IPS-18a (cell line): ENCODE results near the gene TNNT2.

ENCODE experiments used
- H3K27ac ChIP-seq: one replicate; pipeline ENCODE4 v1.5.1; 2013; ENCODE audit warnings: low read length
- H3K27me3 ChIP-seq: one replicate; pipeline ENCODE4 v1.6.1; 2013; ENCODE audit warnings: mild to moderate bottlenecking, low read length; ENCODE audit not compliant: control insufficient read depth, insufficient read depth
- H3K36me3 ChIP-seq: one replicate; pipeline ENCODE4 v1.6.1; 2013; ENCODE audit warnings: low read depth, low read length; ENCODE audit not compliant: control insufficient read depth
- H3K4me1 ChIP-seq: one replicate; pipeline ENCODE4 v1.6.1; 2013; ENCODE audit warnings: low read depth, low read length; ENCODE audit not compliant: control insufficient read depth
- H3K4me3 ChIP-seq: one replicate; pipeline ENCODE4 v1.5.1; 2013; ENCODE audit warnings: low read length
- H3K9ac ChIP-seq: one replicate; pipeline ENCODE4 v1.6.1; 2013; ENCODE audit warnings: mild to moderate bottlenecking, low read length, moderate library complexity
- H3K9me3 ChIP-seq: one replicate; pipeline ENCODE4 v1.6.1; 2013; ENCODE audit warnings: low read depth, low read length; ENCODE audit not compliant: control insufficient read depth

Gene TNNT2

GRCh38 chr1:201360486-201360885, 17.0 kb downstream of the TNNT2 start:
- no peak overlapping the region for H3K4me3 ChIP-seq
- H3K9ac ChIP-seq: no peak overlapping the region

GRCh38 chr1:201359873-201360210, 17.6 kb downstream of the TNNT2 start:
- H3K4me3 ChIP-seq: no peak overlapping the region
- no peaks in the 10 kb centered on the region for H3K9me3 ChIP-seq
- no peaks in the 10 kb centered on the region for H3K27me3 ChIP-seq
- peaks cover 3% of the 10 kb centered on the region for H3K4me1 ChIP-seq
- no peak overlapping the region for H3K9ac ChIP-seq
- H3K36me3 ChIP-seq: no peaks in the 10 kb centered on the region
- H3K27ac ChIP-seq: no peak overlapping the region

More at GRCh38 chr1:201360486-201360885, 17.0 kb downstream of the TNNT2 start:
- no peaks in the 10 kb centered on the region for H3K9me3 ChIP-seq
- H3K36me3 ChIP-seq: no peaks in the 10 kb centered on the region
- H3K27ac ChIP-seq: no peak overlapping the region
- no peaks in the 10 kb centered on the region for H3K27me3 ChIP-seq
- peaks cover 3% of the 10 kb centered on the region for H3K4me1 ChIP-seq

GRCh38 chr1:201359031-201359872, 18.2 kb downstream of the TNNT2 start:
- Histone ChIP-seq H3K27ac (no peak overlapping the region), H3K4me1 (peaks cover 3% of the 10 kb centered on the region), H3K4me3 (no peak overlapping the region), H3K9me3 (no peaks in the 10 kb centered on the region), H3K36me3 (no peaks in the 10 kb centered on the region), H3K9ac (no peak overlapping the region), H3K27me3 (no peaks in the 10 kb centered on the region)

GRCh38 chr1:201358596-201358995, 18.9 kb downstream of the TNNT2 start:
- Histone ChIP-seq H3K27ac (no peak overlapping the region), H3K27me3 (no peaks in the 10 kb centered on the region)

GRCh38 chr1:201357636-201358348, 19.7 kb downstream of the TNNT2 start:
- H3K4me1 ChIP-seq: peaks cover 3% of the 10 kb centered on the region
- H3K9ac ChIP-seq: no peak overlapping the region
- H3K27ac ChIP-seq: no peak overlapping the region
- no peaks in the 10 kb centered on the region for H3K36me3 ChIP-seq
- H3K27me3 ChIP-seq: no peaks in the 10 kb centered on the region
- no peaks in the 10 kb centered on the region for H3K9me3 ChIP-seq
- no peak overlapping the region for H3K4me3 ChIP-seq

More at GRCh38 chr1:201358596-201358995, 18.9 kb downstream of the TNNT2 start:
- no peak overlapping the region for H3K9ac ChIP-seq
- H3K4me3 ChIP-seq: no peak overlapping the region
- H3K9me3 ChIP-seq: no peaks in the 10 kb centered on the region
- H3K4me1 ChIP-seq: peaks cover 3% of the 10 kb centered on the region
- H3K36me3 ChIP-seq: no peaks in the 10 kb centered on the region

- H3K36me3 ChIP-seq: no peaks in the 10 kb centered on the region
- H3K9me3 ChIP-seq: no peaks in the 10 kb centered on the region
- H3K27ac ChIP-seq: no peak overlapping the region
- H3K9ac ChIP-seq: no peak overlapping the region
- H3K4me3 ChIP-seq: no peak overlapping the region
- no peaks in the 10 kb centered on the region for H3K27me3 ChIP-seq
- H3K4me1 ChIP-seq: peaks cover 3% of the 10 kb centered on the region
These were observed 20.3 kb downstream of the TNNT2 start for GRCh38 chr1:201357211-201357610.

- no peak overlapping the region for H3K9ac ChIP-seq
These were observed 20.8 kb downstream of the TNNT2 start for GRCh38 chr1:201356701-201357100.

GRCh38 chr1:201356236-201356635, 21.2 kb downstream of the TNNT2 start:
- Histone ChIP-seq H3K27me3 (no peaks in the 10 kb centered on the region), H3K4me1 (no peaks in the 10 kb centered on the region), H3K36me3 (no peaks in the 10 kb centered on the region), H3K4me3 (no peak overlapping the region), H3K27ac (no peak overlapping the region), H3K9me3 (no peaks in the 10 kb centered on the region), H3K9ac (no peak overlapping the region)

More at GRCh38 chr1:201356701-201357100, 20.8 kb downstream of the TNNT2 start:
- Histone ChIP-seq H3K27ac (no peak overlapping the region), H3K9me3 (no peaks in the 10 kb centered on the region), H3K36me3 (no peaks in the 10 kb centered on the region), H3K4me1 (peaks cover under 1% of the 10 kb centered on the region), H3K4me3 (no peak overlapping the region), H3K27me3 (no peaks in the 10 kb centered on the region)

- no peak overlapping the region for H3K27ac ChIP-seq
- no peak overlapping the region for H3K9ac ChIP-seq
- no peak overlapping the region for H3K4me3 ChIP-seq
- H3K9me3 ChIP-seq: no peaks in the 10 kb centered on the region
- H3K36me3 ChIP-seq: no peaks in the 10 kb centered on the region
- H3K27me3 ChIP-seq: no peaks in the 10 kb centered on the region
- H3K4me1 ChIP-seq: no peaks in the 10 kb centered on the region
These were observed 22.0 kb downstream of the TNNT2 start for GRCh38 chr1:201355471-201355870.

GRCh38 chr1:201354901-201355295, 22.6 kb downstream of the TNNT2 start:
- Histone ChIP-seq H3K27ac (no peak overlapping the region), H3K27me3 (no peaks in the 10 kb centered on the region), H3K9me3 (no peaks in the 10 kb centered on the region), H3K4me3 (no peak overlapping the region), H3K36me3 (no peaks in the 10 kb centered on the region), H3K4me1 (no peaks in the 10 kb centered on the region), H3K9ac (no peak overlapping the region)

- H3K27ac ChIP-seq: no peak overlapping the region
- H3K4me1 ChIP-seq: no peaks in the 10 kb centered on the region
- no peaks in the 10 kb centered on the region for H3K27me3 ChIP-seq
- H3K9ac ChIP-seq: no peak overlapping the region
- H3K4me3 ChIP-seq: no peak overlapping the region
- no peaks in the 10 kb centered on the region for H3K9me3 ChIP-seq
- H3K36me3 ChIP-seq: no peaks in the 10 kb centered on the region
These were observed 23.2 kb downstream of the TNNT2 start for GRCh38 chr1:201354151-201354900.
